ENCODE measurements around the gene TMEM119. TPM values are rescaled to one million over a fixed set of nuclear protein-coding genes. Genes with fewer than 3 reads are reported as not detected.

Gene TMEM119
- total and polyA plus RNA-seq, 10 of the 15 experiments (the other 5 are each of a cell fraction or from before 2014, with no cell fraction given) = 0.11 to 0.44 (median 0.19) TPM; not detected in 5

DNA sequence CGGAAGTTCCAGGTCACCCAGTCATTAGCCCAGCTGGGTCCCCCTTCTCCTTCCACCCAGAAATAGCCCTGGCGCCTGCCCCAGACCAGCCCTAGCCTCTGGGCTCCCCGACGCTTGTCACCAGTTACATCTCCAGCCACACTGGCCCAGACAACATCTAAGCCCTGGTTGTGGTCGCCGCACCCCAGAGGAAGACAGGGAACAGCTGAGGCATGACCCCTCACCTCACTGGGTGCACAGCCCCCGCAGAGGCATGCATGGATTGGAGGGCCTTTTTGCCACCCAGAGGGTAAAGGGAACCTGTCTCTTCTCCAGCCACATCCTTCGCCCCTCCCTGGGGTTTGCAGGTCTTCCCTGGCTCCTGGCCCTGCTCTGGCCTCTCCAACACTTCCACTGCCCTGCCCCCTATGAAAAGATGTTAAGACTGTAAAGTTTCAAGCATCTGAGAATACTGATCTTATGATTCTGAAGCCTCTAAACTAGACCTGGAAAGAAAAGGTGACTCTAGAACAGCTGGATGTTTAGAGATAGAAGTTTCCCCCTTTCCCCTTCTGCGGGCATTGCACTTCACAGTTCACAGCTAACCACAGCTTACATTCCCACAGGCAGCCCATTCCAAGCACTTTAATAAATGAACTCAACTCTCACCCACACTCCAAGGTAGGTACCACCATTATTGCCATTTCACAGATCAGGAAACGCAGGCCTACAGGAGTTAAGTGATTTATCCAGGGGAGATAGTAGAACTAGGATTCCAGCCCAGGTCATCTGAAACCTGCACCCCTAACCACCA, 14.7 kb downstream of the TMEM119 start:
- FAIRE-seq (no peak), DNase-seq (ENCODE audit: low read depth, low spot score) (no peak), ATAC-seq (no peak)
- POLR2A ChIA-PET = no interaction called here
- intact Hi-C loops (cut with micrococcal nuclease; ENCODE audit: unreplicated experiment) = no loop called here
- in situ Hi-C loops (cut with MboI) = no loop called here
- no peaks in the 10 kb centered on the region; the same call in 1 of the 2 replicates for H3K4me1 ChIP-seq (ENCODE audit: control insufficient read depth, insufficient read depth, low read length)
- H3K9me3 ChIP-seq (replicated peaks; ENCODE audit: control insufficient read depth, insufficient read depth, low read length) = no peaks in the 10 kb centered on the region
- no peaks in the 10 kb centered on the region for H4K20me1 ChIP-seq (ENCODE audit: control insufficient read depth, insufficient read depth)
- no peak overlapping the region for H3K9ac ChIP-seq (ENCODE audit: control insufficient read depth, insufficient read depth, low read length)
- H3K4me2 ChIP-seq (ENCODE audit: control insufficient read depth, insufficient read depth) = no peak overlapping the region
- CTCF ChIA-PET = interaction anchor here (0.7 to 1.9 kb wide), 2 partner anchors 35 to 459 kb away, joined by 4 to 5 read pairs; no protein-coding TSS in a partner anchor
- TF ChIP-seq STAT3 (IDR thresholded peaks at IDR 0.05; ENCODE audit: low read depth, low read length) (no peak), EZH2 (IDR thresholded peaks at IDR 0.05; ENCODE audit: borderline replicate concordance, control insufficient read depth, low read depth, low read length) (no peak)
- WGBS (ENCODE audit: insufficient coverage, insufficient replicate concordance, low lambda C conversion rate, missing lambda C conversion rate) = 66% methylated on average over 10 of the region's 10 CpGs
- BruUV-seq (replicated peaks) = no TSS peak
- RAD21 ChIA-PET (ENCODE audit: unreplicated experiment) = no interaction called here
- SMC1A ChIA-PET (ENCODE audit: uncharacterized antibody, unreplicated experiment) = no interaction called here
- H3K79me2 ChIP-seq (ENCODE audit: control insufficient read depth, insufficient read depth, low read length) = no peaks in the 10 kb centered on the region
- no peaks in the 10 kb centered on the region for H3K36me3 ChIP-seq (ENCODE audit: control insufficient read depth in 2 of 2, insufficient read depth in 2 of 2, low read length in 1 of 2)
- no peaks in the 10 kb centered on the region for H3K27me3 ChIP-seq (replicated peaks in 1 of 2; ENCODE audit: control insufficient read depth in 2 of 2, insufficient read depth in 2 of 2, low read length in 1 of 2)
- no peak overlapping the region for H3K4me3 ChIP-seq
- H3K27ac ChIP-seq (ENCODE audit: control insufficient read depth, insufficient read depth) = no peak overlapping the region
- no peak overlapping the region for H2AFZ ChIP-seq (ENCODE audit: control insufficient read depth, low read depth, low read length)

DNA sequence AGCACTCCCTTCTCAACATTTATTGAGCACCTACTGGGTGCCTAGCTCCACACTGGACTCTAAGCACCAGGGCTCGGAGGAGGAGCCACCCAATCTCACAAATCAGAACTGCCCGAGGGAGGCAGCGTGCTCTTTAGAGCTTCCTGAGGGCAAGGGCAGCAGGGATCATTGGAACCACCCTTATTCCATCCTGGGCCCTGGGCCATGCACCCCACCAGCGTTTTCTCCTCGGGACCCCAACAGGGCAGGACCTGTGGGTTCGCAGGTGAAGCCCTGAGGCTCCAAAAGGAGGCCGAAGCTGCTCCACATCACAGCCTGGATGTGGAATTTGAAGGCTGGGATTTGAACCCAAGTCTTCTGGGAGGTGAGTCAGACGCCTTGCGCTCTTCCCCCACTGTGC, 15.4 kb downstream of the TMEM119 start:
- H3K27me3 ChIP-seq (replicated peaks in 1 of 2; ENCODE audit: control insufficient read depth in 2 of 2, insufficient read depth in 2 of 2, low read length in 1 of 2) = no peaks in the 10 kb centered on the region
- in situ Hi-C loops (cut with MboI) = no loop called here
- no peak overlapping the region for H2AFZ ChIP-seq (ENCODE audit: control insufficient read depth, low read depth, low read length)
- ATAC-seq (no peak), FAIRE-seq (no peak), DNase-seq (ENCODE audit: low read depth, low spot score) (no peak)
- no peaks in the 10 kb centered on the region for H3K79me2 ChIP-seq (ENCODE audit: control insufficient read depth, insufficient read depth, low read length)
- no peaks in the 10 kb centered on the region; the same call in 1 of the 2 replicates for H3K4me1 ChIP-seq (ENCODE audit: control insufficient read depth, insufficient read depth, low read length)
- no peaks in the 10 kb centered on the region for H4K20me1 ChIP-seq (ENCODE audit: control insufficient read depth, insufficient read depth)
- no peak overlapping the region for H3K27ac ChIP-seq (ENCODE audit: control insufficient read depth, insufficient read depth)
- no peak overlapping the region for H3K9ac ChIP-seq (ENCODE audit: control insufficient read depth, insufficient read depth, low read length)
- no peak overlapping the region for H3K4me2 ChIP-seq (ENCODE audit: control insufficient read depth, insufficient read depth)
- no peak overlapping the region for H3K4me3 ChIP-seq
- 55% methylated on average over 9 of the region's 9 CpGs for WGBS (ENCODE audit: insufficient coverage, insufficient replicate concordance, low lambda C conversion rate, missing lambda C conversion rate)
- SMC1A ChIA-PET (ENCODE audit: uncharacterized antibody, unreplicated experiment) = interaction anchor here (0.7 kb wide), 1 partner anchor 33 kb away, joined by 4 read pairs; no protein-coding TSS in a partner anchor
- no TSS peak for BruUV-seq (replicated peaks)
- H3K9me3 ChIP-seq (replicated peaks; ENCODE audit: control insufficient read depth, insufficient read depth, low read length) = no peaks in the 10 kb centered on the region; the same call in 2 of the 3 replicates
- RAD21 ChIA-PET (ENCODE audit: unreplicated experiment) = no interaction called here
- CTCF ChIA-PET = interaction anchor here (1.9 kb wide), 1 partner anchor 35 kb away, joined by 5 read pairs; no protein-coding TSS in a partner anchor
- no peaks in the 10 kb centered on the region for H3K36me3 ChIP-seq (ENCODE audit: control insufficient read depth in 2 of 2, insufficient read depth in 2 of 2, low read length in 1 of 2)
- POLR2A ChIA-PET = no interaction called here
- intact Hi-C loops (cut with micrococcal nuclease; ENCODE audit: unreplicated experiment) = no loop called here
- no peak for TF ChIP-seq TCF12 (IDR thresholded peaks at IDR 0.05; ENCODE audit: low read depth, low read length)
- TF ChIP-seq, protein P1, sequence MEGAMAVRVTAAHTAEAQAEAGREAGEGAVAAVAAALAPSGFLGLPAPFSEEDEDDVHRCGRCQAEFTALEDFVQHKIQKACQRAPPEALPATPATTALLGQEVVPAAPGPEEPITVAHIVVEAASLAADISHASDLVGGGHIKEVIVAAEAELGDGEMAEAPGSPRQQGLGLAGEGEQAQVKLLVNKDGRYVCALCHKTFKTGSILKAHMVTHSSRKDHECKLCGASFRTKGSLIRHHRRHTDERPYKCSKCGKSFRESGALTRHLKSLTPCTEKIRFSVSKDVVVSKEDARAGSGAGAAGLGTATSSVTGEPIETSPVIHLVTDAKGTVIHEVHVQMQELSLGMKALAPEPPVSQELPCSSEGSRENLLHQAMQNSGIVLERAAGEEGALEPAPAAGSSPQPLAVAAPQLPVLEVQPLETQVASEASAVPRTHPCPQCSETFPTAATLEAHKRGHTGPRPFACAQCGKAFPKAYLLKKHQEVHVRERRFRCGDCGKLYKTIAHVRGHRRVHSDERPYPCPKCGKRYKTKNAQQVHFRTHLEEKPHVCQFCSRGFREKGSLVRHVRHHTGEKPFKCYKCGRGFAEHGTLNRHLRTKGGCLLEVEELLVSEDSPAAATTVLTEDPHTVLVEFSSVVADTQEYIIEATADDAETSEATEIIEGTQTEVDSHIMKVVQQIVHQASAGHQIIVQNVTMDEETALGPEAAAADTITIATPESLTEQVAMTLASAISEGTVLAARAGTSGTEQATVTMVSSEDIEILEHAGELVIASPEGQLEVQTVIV (IDR thresholded peaks at IDR 0.05; ENCODE audit: borderline replicate concordance, partially characterized antibody) = no peak
- no peak for TF ChIP-seq ZNF24 (IDR thresholded peaks at IDR 0.05)
- no peak for TF ChIP-seq PAX8 (IDR thresholded peaks at IDR 0.05)
- no peak for TF ChIP-seq SKIL (IDR thresholded peaks at IDR 0.05; ENCODE audit: low read depth, poor library complexity, severe bottlenecking)

Data from GM12878 (cell line).